Activated T-helper 17 cell treated with anti-CD3 and anti-CD28 coated beads, Interleukin-2, amount 50 U/mL, for 72 hours (primary cell): ENCODE data around the gene CFAP300. TPM values are rescaled to one million over a fixed set of nuclear protein-coding genes. Genes with fewer than 3 reads are reported as not detected.

Experiments used
- total RNA-seq, 2 donors: library from RNA; stranded (reverse); gene quantifications; one replicate each; pipeline ENCODE4 v1.2.3, GENCODE V29; 2022

Gene CFAP300
- total RNA-seq, 2 donors from 2014 or later: not detected

Other genes starting within 250 kb of the CFAP300 start
- gene CEP126, start 132.4 kb upstream of the CFAP300 start, total RNA-seq: 1 to 10 TPM in 1 of 2 donors, under 1 TPM in 1; 0.97 to 1.5 TPM
- not detected for gene ANGPTL5, start 130.9 kb upstream of the CFAP300 start, total RNA-seq
- under 1 TPM; 0.30 to 0.98 TPM for gene YAP1, start 63.0 kb downstream of the CFAP300 start, total RNA-seq